Mesodermal cell (in vitro differentiated cells): ENCODE data around the gene FAU.
"Not testable (repeated sequence)": the region's sequence is repeated elsewhere in the genome, so short reads cannot be mapped to it uniquely, and the experiment has no call there.

Experiments used
- H3K27ac ChIP-seq: 2 replicates; pipeline ENCODE4 v1.7.0; 2013; ENCODE audit warnings: mild to moderate bottlenecking, low read depth, low read length, moderate library complexity; ENCODE audit not compliant: severe bottlenecking
- H3K36me3 ChIP-seq: 2 replicates; pipeline ENCODE4 v1.7.1; 2013; ENCODE audit warnings: mild to moderate bottlenecking, low read length, moderate library complexity; ENCODE audit not compliant: control insufficient read depth, insufficient read depth
- H3K4me1 ChIP-seq: one replicate; pipeline ENCODE4 v1.7.1; 2013; ENCODE audit warnings: mild to moderate bottlenecking, low read length; ENCODE audit not compliant: insufficient read depth, control insufficient read depth, poor library complexity, severe bottlenecking
- H3K4me3 ChIP-seq: 2 replicates; pipeline ENCODE4 v1.7.0; 2013; ENCODE audit warnings: low read length, control low read depth, mild to moderate bottlenecking; ENCODE audit not compliant: insufficient read depth, poor library complexity, severe bottlenecking; ENCODE audit errors: extremely low read depth
- H3K9me3 ChIP-seq: 2 replicates; pipeline ENCODE4 v1.7.1; 2013; ENCODE audit warnings: mild to moderate bottlenecking, low read length, moderate library complexity; ENCODE audit not compliant: control insufficient read depth
- WGBS, 2 experiments: methylation state at CpG; one replicate each; pipeline ENCODE4 v1.1.5; 2013; ENCODE audit warnings: missing lambda C conversion rate in 2 of 2; ENCODE audit not compliant: insufficient coverage in 2 of 2; 5-methylcytosine and 5-hydroxymethylcytosine counted together

The FAU gene

DNA sequence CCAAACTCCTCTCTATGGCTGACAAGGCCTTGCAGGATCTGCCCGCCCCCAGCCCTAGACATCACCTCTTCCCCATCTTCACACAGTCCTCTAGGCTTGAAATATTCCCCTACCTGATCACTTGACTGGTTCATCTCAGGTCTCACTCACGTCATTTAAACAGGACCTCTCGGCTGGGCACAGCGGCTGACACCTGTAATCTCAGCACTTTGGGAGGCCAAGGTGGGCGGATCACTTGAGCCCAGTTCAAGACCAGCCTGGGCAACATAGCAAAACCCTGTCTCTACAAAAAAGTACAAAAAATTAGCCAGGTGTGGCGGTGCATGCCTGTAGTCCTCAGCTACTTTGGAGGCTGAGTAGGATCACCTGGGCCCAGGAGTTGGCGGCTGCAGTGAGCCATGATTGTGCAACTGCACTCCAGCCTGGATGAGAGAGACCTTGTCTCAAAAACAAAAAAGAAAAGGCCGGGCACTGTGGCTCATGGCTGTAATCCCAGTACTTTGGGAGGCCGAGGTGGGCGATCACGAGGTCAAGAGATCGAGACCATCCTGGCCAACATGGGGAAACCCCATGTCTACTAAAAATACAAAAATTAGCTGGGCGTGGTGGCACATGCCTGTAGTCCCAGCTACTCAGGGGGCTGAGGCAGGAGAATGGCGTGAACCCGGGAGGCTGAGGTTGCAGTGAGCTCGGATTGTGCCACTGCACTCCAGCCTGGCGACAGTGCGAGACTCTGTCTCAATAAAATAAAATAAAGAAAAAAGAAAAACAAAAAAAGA is 2.9 kb downstream of the FAU start:
- 94 to 96% methylated on average over 15 to 16 of the region's 18 CpGs for WGBS, 2 experiments
- peaks cover 11% of the 10 kb centered on the region for H3K4me1 ChIP-seq
- H3K36me3 ChIP-seq: peaks cover 62% of the 10 kb centered on the region
- H3K4me3 ChIP-seq, H3K9me3 ChIP-seq, H3K27ac ChIP-seq: not testable (repeated sequence)

- no peaks in the 10 kb centered on the region for H3K9me3 ChIP-seq
- H3K4me3 ChIP-seq: peak overlapping the region; percentile 85
- peaks cover 60% of the 10 kb centered on the region for H3K36me3 ChIP-seq
- 89 to 90% methylated on average over 16 of the region's 18 CpGs for WGBS, 2 experiments
- H3K4me1 ChIP-seq: peaks cover 17% of the 10 kb centered on the region
- H3K27ac ChIP-seq: peak overlapping the region; percentile 53
Observed at GRCh38 chr11:65118097-65118837, 3.7 kb downstream of the FAU start.

GRCh38 chr11:65117206-65118096 is 4.5 kb downstream of the FAU start, which contains the start of gene ZNHIT2:
Gene ZNHIT2 (minus strand): TSS chr11:65117701. CDS start chr11:65117653, 48 bp downstream.
- WGBS, 2 experiments: 1% methylated on average over 80 to 88 of the region's 89 CpGs
- H3K4me3 ChIP-seq: peak within 1 kb of the TSS; percentile 85
- peak within 1 kb of the TSS; percentile 71 for H3K27ac ChIP-seq
- H3K36me3 ChIP-seq: peaks cover 57% of the 10 kb centered on the region
- peaks cover 23% of the 10 kb centered on the region for H3K4me1 ChIP-seq
- H3K9me3 ChIP-seq: no peaks in the 10 kb centered on the region

DNA sequence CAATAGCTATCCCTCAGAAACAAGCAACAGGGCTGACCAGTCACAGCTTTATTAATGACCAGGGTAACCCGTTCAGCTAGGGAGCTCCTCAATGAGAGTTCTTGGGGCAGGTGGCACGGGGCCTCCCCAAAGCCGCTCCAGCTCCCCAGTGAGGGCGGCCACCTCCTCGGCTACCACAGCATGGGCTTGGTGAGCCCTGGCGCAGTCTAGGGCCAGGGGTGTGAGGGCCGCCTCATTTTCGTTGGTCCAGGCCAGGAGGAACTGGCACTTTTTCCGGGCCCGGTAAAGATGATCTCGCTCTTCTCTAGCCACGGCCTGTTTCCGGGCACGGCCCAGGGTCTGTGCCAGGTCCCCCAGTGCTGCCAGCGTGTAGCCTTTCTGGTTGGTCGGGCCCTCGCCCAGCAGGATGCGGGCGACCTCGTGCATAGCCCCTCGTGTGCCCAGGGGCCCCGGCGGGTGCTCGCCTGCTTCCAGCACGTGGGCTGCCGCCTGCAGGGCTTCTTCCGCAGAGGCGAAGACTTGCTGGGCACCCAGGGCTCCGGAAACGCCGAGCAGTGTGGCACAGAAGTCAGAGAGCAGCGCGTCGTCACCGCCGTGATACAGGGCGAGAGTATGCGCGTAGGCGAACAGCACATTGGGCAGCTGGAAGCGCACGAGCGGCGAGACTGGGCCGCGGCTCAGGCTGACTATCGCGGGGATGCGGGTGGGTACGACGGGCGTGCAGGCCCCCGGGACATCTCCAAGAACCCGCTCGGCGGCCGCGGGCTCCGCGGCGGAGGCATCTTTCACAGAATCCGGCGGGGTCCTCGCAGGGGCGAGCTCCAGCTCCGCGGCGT is 5.3 kb downstream of the FAU start:
- 36 to 39% methylated on average over 62 to 68 of the region's 68 CpGs for WGBS, 2 experiments
- H3K27ac ChIP-seq: peak overlapping the region; percentile 71
- H3K4me1 ChIP-seq: peaks cover 23% of the 10 kb centered on the region
- peak overlapping the region; percentile 85 for H3K4me3 ChIP-seq
- H3K9me3 ChIP-seq: no peaks in the 10 kb centered on the region
- peaks cover 57% of the 10 kb centered on the region for H3K36me3 ChIP-seq

DNA sequence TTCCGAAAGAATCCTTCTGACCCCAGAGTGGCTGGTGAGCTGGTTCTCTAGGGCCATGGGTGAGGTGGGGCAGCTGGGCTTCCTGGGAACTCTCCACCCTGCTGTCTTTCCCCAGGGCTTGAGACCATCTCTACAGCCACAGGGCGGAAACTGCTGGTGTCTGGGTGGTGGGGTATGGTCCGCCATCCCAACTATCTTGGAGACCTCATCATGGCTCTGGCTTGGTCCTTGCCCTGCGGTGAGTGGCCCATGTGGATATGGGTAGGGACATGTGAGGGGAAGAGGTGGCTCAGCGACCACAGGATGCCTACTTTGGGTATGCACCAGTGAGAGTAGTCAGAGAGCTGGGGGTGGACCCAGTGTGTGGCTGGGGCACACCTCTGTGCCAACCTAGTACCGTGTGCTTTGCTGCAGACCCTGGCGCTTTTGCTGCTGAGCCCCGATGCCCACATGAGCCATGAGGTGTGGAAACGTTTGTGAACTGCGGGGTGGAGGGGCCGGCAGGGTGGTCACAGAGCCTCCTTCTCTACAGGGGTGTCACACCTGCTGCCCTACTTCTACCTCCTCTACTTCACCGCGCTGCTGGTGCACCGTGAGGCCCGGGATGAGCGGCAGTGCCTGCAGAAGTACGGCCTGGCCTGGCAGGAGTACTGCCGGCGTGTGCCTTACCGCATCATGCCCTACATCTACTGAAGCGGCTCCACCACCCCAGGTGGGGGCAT is 6.4 kb downstream of the FAU start:
- Histone ChIP-seq H3K4me1 (peaks cover 24% of the 10 kb centered on the region), H3K27ac (no peak overlapping the region), H3K9me3 (no peaks in the 10 kb centered on the region), H3K4me3 (no peak overlapping the region), H3K36me3 (peaks cover 52% of the 10 kb centered on the region)
- 95 to 97% methylated on average over 18 of the region's 21 CpGs for WGBS, 2 experiments

- Histone ChIP-seq H3K4me1 (peaks cover 24% of the 10 kb centered on the region), H3K4me3 (no peak overlapping the region), H3K36me3 (peaks cover 43% of the 10 kb centered on the region), H3K27ac (no peak overlapping the region), H3K9me3 (no peaks in the 10 kb centered on the region)
- 95 to 96% methylated on average over 10 to 11 of the region's 11 CpGs for WGBS, 2 experiments
Observed at GRCh38 chr11:65114538-65115171, 7.3 kb downstream of the FAU start.

GRCh38 chr11:65113839-65114238 is 8.1 kb downstream of the FAU start:
- Histone ChIP-seq H3K36me3 (peaks cover 35% of the 10 kb centered on the region), H3K4me1 (peaks cover 24% of the 10 kb centered on the region), H3K9me3 (no peaks in the 10 kb centered on the region), H3K4me3 (no peak overlapping the region), H3K27ac (no peak overlapping the region)
- 92 to 96% methylated on average over 5 of the region's 6 CpGs for WGBS, 2 experiments

DNA sequence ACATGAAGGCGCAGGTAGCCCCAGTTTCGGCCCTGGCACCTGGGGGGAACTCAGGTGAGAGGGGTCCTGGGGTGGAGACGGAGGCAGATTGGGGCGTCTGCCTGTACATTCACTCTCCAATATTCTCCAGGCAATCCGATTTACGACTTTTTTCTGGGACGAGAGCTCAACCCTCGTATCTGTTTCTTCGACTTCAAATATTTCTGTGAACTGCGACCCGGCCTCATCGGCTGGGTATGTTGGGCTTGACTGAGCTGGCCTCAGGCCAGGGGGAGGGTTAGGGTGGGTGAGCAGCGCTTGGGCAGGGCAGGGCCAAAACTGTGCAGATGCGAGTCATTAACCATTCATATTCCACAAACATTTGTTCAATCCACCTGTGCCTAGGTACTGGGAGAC is 8.6 kb downstream of the FAU start:
- H3K36me3 ChIP-seq: peaks cover 35% of the 10 kb centered on the region
- no peaks in the 10 kb centered on the region for H3K9me3 ChIP-seq
- no peak overlapping the region for H3K27ac ChIP-seq
- peaks cover 24% of the 10 kb centered on the region for H3K4me1 ChIP-seq
- WGBS, 2 experiments: 91 to 92% methylated on average over 4 to 6 of the region's 14 CpGs
- peak overlapping the region; percentile 81 for H3K4me3 ChIP-seq
